MM.1S (cell line): Measurements from ENCODE around the gene FASTKD1.

Source experiments
- DNase-seq: peaks from one replicate; pipeline ENCODE4 v3.0.0-alpha.2; 2015
- H2AFZ ChIP-seq: fragments of 300-600 bp; sonication (generic); 2 replicates; pipeline ENCODE4 v1.6.0; 2016; ENCODE audit warnings: antibody characterized with exemption, low read length
- H3F3A ChIP-seq: fragments of 300-600 bp; sonication (generic); 2 replicates; pipeline ENCODE4 v1.6.1; 2016; ENCODE audit warnings: mild to moderate bottlenecking, antibody characterized with exemption, low read length, moderate library complexity, mixed read lengths; ENCODE audit not compliant: insufficient read depth
- H3K27ac ChIP-seq: fragments of 300-600 bp; sonication (generic); 2 replicates; pipeline ENCODE4 v1.5.1; 2016; ENCODE audit warnings: mild to moderate bottlenecking, low read length
- H3K27me3 ChIP-seq: fragments of 300-600 bp; sonication (generic); replicated peaks from 2 replicates; pipeline ENCODE4 v1.6.0; 2016; ENCODE audit warnings: low read length; ENCODE audit not compliant: insufficient read depth
- H3K36me3 ChIP-seq: fragments of 300-600 bp; sonication (generic); replicated peaks from 2 replicates; pipeline ENCODE4 v1.6.1; 2016; ENCODE audit warnings: mild to moderate bottlenecking, low read length, mixed read lengths; ENCODE audit not compliant: insufficient read depth
- H3K4me1 ChIP-seq: fragments of 300-600 bp; sonication (generic); 2 replicates; pipeline ENCODE4 v1.6.1; 2016; ENCODE audit warnings: low read length, mixed read lengths
- H3K4me2 ChIP-seq: fragments of 300-600 bp; sonication (generic); 2 replicates; pipeline ENCODE4 v1.6.0; 2016; ENCODE audit warnings: low read depth, low read length
- H3K4me3 ChIP-seq: fragments of 300-600 bp; sonication (generic); 2 replicates; pipeline ENCODE4 v1.5.1; 2016; ENCODE audit warnings: low read length, mixed read lengths
- H3K79me2 ChIP-seq: fragments of 300-600 bp; sonication (generic); 2 replicates; pipeline ENCODE4 v1.6.1; 2016; ENCODE audit warnings: mixed run types, low read length, mixed read lengths
- H3K9ac ChIP-seq: fragments of 300-600 bp; sonication (generic); 2 replicates; pipeline ENCODE4 v1.6.1; 2016; ENCODE audit warnings: low read length, mixed read lengths
- H3K9me2 ChIP-seq: fragments of 300-600 bp; sonication (generic); replicated peaks from 2 replicates; pipeline ENCODE4 v1.6.1; 2016; ENCODE audit warnings: mild to moderate bottlenecking, low read length, mixed read lengths; ENCODE audit not compliant: insufficient read depth
- H3K9me3 ChIP-seq: fragments of 300-600 bp; sonication (generic); replicated peaks from 2 replicates; pipeline ENCODE4 v1.6.1; 2016; ENCODE audit warnings: mild to moderate bottlenecking, low read length, mixed read lengths; ENCODE audit not compliant: insufficient read depth
- H4K20me1 ChIP-seq: fragments of 300-600 bp; sonication (generic); 2 replicates; pipeline ENCODE4 v1.6.1; 2016; ENCODE audit warnings: mild to moderate bottlenecking, low read length, moderate library complexity, mixed read lengths; ENCODE audit not compliant: insufficient read depth
- EZH2 ChIP-seq: fragments of 300-600 bp; sonication (generic); optimal IDR thresholded peaks from 2 replicates; pipeline ENCODE3; 2017; ENCODE audit warnings: low read depth, mild to moderate bottlenecking, antibody characterized with exemption, low read length, mixed read lengths
- EZH2phosphoT487 ChIP-seq: fragments of 300-600 bp; sonication (generic); IDR thresholded peaks from 2 replicates; pipeline ENCODE4 v1.6.1; 2018; ENCODE audit warnings: antibody characterized with exemption, low read length
- TF ChIP-seq, protein P1 (sequence below): fragments of 300-600 bp; sonication (generic); IDR thresholded peaks from 2 replicates; pipeline ENCODE4 v1.5.1; 2016; ENCODE audit warnings: antibody characterized with exemption, low read length, mixed read lengths

FASTKD1 gene

GRCh38 chr2:169513926-169514325 is 59.7 kb downstream of the FASTKD1 start:
- Histone ChIP-seq H3F3A (no peaks in the 10 kb centered on the region), H4K20me1 (no peaks in the 10 kb centered on the region), H3K4me1 (no peaks in the 10 kb centered on the region), H2AFZ (no peak overlapping the region), H3K79me2 (no peaks in the 10 kb centered on the region), H3K36me3 (no peaks in the 10 kb centered on the region), H3K9ac (no peak overlapping the region), H3K4me2 (no peak overlapping the region), H3K27ac (no peak overlapping the region), H3K9me3 (no peaks in the 10 kb centered on the region), H3K9me2 (no peaks in the 10 kb centered on the region), H3K4me3 (no peak overlapping the region), H3K27me3 (no peaks in the 10 kb centered on the region)
- no peak for DNase-seq
- TF ChIP-seq EZH2phosphoT487, result no peak
- TF ChIP-seq, protein P1, sequence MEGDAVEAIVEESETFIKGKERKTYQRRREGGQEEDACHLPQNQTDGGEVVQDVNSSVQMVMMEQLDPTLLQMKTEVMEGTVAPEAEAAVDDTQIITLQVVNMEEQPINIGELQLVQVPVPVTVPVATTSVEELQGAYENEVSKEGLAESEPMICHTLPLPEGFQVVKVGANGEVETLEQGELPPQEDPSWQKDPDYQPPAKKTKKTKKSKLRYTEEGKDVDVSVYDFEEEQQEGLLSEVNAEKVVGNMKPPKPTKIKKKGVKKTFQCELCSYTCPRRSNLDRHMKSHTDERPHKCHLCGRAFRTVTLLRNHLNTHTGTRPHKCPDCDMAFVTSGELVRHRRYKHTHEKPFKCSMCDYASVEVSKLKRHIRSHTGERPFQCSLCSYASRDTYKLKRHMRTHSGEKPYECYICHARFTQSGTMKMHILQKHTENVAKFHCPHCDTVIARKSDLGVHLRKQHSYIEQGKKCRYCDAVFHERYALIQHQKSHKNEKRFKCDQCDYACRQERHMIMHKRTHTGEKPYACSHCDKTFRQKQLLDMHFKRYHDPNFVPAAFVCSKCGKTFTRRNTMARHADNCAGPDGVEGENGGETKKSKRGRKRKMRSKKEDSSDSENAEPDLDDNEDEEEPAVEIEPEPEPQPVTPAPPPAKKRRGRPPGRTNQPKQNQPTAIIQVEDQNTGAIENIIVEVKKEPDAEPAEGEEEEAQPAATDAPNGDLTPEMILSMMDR, result no peak
- no peak for TF ChIP-seq EZH2

GRCh38 chr2:169513094-169513493 is 60.6 kb downstream of the FASTKD1 start:
- Histone ChIP-seq H3K9ac (no peak overlapping the region), H3K27me3 (no peaks in the 10 kb centered on the region), H3K9me2 (no peaks in the 10 kb centered on the region), H3K9me3 (no peaks in the 10 kb centered on the region), H3K4me3 (no peak overlapping the region), H2AFZ (no peak overlapping the region), H3K36me3 (no peaks in the 10 kb centered on the region), H3K27ac (no peak overlapping the region), H3K79me2 (no peaks in the 10 kb centered on the region), H4K20me1 (no peaks in the 10 kb centered on the region), H3K4me1 (no peaks in the 10 kb centered on the region), H3F3A (no peaks in the 10 kb centered on the region), H3K4me2 (no peak overlapping the region)
- no peak for DNase-seq
- TF ChIP-seq, protein P1, result no peak
- no peak for TF ChIP-seq EZH2
- no peak for TF ChIP-seq EZH2phosphoT487

DNA sequence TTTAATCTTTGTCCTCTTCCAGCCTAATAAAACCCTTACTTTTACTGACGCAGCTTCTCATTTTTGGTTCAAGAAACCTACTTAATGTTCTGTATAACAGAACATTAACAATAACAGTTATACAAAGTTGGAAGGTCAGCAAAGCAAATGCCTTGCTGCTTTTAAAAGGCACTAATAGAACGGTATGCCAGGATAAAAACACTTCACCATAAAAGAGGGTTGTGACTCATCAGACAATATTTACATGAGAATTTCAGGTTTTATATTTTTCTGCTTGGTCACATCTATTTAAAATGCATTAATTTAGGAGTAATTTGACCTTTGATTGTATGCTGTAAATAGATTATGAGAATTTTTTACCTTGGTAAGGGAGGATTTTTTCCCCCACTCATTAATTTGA is 61.1 kb downstream of the FASTKD1 start:
- no peak overlapping the region for H3K27ac ChIP-seq
- no peak overlapping the region for H2AFZ ChIP-seq
- no peak overlapping the region for H3K4me2 ChIP-seq
- no peaks in the 10 kb centered on the region for H3K9me3 ChIP-seq
- no peaks in the 10 kb centered on the region for H3K27me3 ChIP-seq
- no peaks in the 10 kb centered on the region for H3K9me2 ChIP-seq
- H3F3A ChIP-seq, result no peaks in the 10 kb centered on the region
- no peak overlapping the region for H3K4me3 ChIP-seq
- H3K36me3 ChIP-seq, result no peaks in the 10 kb centered on the region
- no peaks in the 10 kb centered on the region for H3K4me1 ChIP-seq
- no peak for DNase-seq
- no peak for TF ChIP-seq EZH2
- TF ChIP-seq EZH2phosphoT487, result no peak
- TF ChIP-seq, protein P1, result no peak
- no peak overlapping the region for H3K9ac ChIP-seq
- no peaks in the 10 kb centered on the region for H4K20me1 ChIP-seq
- no peaks in the 10 kb centered on the region for H3K79me2 ChIP-seq
